PFSK-1 (cell line): Measurements from ENCODE around the gene ATM. TPM values are rescaled to one million over a fixed set of nuclear protein-coding genes. Genes with fewer than 3 reads are reported as not detected.
A peak's percentile ranks its signal among the peaks of the same experiment; 100 is the strongest.

Experiments
- FOXP2 ChIP-seq: optimal IDR thresholded peaks from 2 replicates; pipeline ENCODE3; 2011; ENCODE audit warnings: borderline replicate concordance, control low read depth, inconsistent platforms; ENCODE audit not compliant: insufficient read depth; ENCODE audit errors: extremely low read length, extremely low read depth
- POLR2AphosphoS5 ChIP-seq: IDR thresholded peaks from 2 replicates; pipeline ENCODE4 v1.6.1; 2012; ENCODE audit warnings: low read depth, mild to moderate bottlenecking, control low read depth, low read length, moderate library complexity
- SIN3A ChIP-seq: IDR thresholded peaks from 2 replicates; pipeline ENCODE4 v1.6.1; 2012; ENCODE audit warnings: mild to moderate bottlenecking, low read length, moderate library complexity, borderline replicate concordance; ENCODE audit not compliant: insufficient read depth
- TAF1 ChIP-seq: IDR thresholded peaks from 2 replicates; pipeline ENCODE4 v1.6.1; 2012; ENCODE audit warnings: low read length, control low read depth, borderline replicate concordance; ENCODE audit not compliant: insufficient read depth
- polyA plus RNA-seq: library from polyadenylated mRNA; unstranded; fragments of >200 nt; gene quantifications from one replicate; pipeline ENCODE4 v1.2.1, GENCODE V29; 2012; ENCODE audit warnings: low read depth, missing spikeins; ENCODE audit not compliant: insufficient read length
- TF ChIP-seq, protein P1 (sequence below), 2 experiments: IDR thresholded peaks; 2 replicates each; pipeline versions ENCODE4 v1.6.1 to v1.8.0; 2011 to 2012; ENCODE audit warnings: low read depth in 2 of 2, low read length in 2 of 2, control low read depth in 1 of 2, inconsistent platforms in 1 of 2, mild to moderate bottlenecking in 1 of 2, moderate library complexity in 1 of 2; ENCODE audit not compliant: insufficient read depth in 1 of 2

ATM gene, protein sequence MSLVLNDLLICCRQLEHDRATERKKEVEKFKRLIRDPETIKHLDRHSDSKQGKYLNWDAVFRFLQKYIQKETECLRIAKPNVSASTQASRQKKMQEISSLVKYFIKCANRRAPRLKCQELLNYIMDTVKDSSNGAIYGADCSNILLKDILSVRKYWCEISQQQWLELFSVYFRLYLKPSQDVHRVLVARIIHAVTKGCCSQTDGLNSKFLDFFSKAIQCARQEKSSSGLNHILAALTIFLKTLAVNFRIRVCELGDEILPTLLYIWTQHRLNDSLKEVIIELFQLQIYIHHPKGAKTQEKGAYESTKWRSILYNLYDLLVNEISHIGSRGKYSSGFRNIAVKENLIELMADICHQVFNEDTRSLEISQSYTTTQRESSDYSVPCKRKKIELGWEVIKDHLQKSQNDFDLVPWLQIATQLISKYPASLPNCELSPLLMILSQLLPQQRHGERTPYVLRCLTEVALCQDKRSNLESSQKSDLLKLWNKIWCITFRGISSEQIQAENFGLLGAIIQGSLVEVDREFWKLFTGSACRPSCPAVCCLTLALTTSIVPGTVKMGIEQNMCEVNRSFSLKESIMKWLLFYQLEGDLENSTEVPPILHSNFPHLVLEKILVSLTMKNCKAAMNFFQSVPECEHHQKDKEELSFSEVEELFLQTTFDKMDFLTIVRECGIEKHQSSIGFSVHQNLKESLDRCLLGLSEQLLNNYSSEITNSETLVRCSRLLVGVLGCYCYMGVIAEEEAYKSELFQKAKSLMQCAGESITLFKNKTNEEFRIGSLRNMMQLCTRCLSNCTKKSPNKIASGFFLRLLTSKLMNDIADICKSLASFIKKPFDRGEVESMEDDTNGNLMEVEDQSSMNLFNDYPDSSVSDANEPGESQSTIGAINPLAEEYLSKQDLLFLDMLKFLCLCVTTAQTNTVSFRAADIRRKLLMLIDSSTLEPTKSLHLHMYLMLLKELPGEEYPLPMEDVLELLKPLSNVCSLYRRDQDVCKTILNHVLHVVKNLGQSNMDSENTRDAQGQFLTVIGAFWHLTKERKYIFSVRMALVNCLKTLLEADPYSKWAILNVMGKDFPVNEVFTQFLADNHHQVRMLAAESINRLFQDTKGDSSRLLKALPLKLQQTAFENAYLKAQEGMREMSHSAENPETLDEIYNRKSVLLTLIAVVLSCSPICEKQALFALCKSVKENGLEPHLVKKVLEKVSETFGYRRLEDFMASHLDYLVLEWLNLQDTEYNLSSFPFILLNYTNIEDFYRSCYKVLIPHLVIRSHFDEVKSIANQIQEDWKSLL (N-terminal part only)
- polyA plus RNA-seq = 12.8 TPM

DNA sequence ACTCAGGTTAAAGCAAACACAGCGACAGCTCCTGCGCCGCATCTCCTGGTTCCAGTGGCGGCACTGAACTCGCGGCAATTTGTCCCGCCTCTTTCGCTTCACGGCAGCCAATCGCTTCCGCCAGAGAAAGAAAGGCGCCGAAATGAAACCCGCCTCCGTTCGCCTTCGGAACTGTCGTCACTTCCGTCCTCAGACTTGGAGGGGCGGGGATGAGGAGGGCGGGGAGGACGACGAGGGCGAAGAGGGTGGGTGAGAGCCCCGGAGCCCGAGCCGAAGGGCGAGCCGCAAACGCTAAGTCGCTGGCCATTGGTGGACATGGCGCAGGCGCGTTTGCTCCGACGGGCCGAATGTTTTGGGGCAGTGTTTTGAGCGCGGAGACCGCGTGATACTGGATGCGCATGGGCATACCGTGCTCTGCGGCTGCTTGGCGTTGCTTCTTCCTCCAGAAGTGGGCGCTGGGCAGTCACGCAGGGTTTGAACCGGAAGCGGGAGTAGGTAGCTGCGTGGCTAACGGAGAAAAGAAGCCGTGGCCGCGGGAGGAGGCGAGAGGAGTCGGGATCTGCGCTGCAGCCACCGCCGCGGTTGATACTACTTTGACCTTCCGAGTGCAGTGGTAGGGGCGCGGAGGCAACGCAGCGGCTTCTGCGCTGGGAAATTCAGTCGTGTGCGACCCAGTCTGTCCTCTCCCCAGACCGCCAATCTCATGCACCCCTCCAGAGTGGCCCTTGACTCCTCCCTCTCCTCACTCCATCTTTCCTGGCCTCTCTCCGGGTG is at the start of gene ATM, which contains the start of gene NPAT:
TSS of gene ATM (plus strand) at position 494 of the 774 bp plus-strand sequence. CDS start 4,558 bp downstream, outside the sequence.
TSS of gene NPAT (minus strand) at position 65 of the 774 bp plus-strand sequence. CDS start 102 bp downstream, outside the sequence.
- TF ChIP-seq FOXP2 = peak; percentile 75
- TF ChIP-seq POLR2AphosphoS5 = peak; percentile 81
- TF ChIP-seq SIN3A = peak; percentile 86
- TF ChIP-seq, protein P1, sequence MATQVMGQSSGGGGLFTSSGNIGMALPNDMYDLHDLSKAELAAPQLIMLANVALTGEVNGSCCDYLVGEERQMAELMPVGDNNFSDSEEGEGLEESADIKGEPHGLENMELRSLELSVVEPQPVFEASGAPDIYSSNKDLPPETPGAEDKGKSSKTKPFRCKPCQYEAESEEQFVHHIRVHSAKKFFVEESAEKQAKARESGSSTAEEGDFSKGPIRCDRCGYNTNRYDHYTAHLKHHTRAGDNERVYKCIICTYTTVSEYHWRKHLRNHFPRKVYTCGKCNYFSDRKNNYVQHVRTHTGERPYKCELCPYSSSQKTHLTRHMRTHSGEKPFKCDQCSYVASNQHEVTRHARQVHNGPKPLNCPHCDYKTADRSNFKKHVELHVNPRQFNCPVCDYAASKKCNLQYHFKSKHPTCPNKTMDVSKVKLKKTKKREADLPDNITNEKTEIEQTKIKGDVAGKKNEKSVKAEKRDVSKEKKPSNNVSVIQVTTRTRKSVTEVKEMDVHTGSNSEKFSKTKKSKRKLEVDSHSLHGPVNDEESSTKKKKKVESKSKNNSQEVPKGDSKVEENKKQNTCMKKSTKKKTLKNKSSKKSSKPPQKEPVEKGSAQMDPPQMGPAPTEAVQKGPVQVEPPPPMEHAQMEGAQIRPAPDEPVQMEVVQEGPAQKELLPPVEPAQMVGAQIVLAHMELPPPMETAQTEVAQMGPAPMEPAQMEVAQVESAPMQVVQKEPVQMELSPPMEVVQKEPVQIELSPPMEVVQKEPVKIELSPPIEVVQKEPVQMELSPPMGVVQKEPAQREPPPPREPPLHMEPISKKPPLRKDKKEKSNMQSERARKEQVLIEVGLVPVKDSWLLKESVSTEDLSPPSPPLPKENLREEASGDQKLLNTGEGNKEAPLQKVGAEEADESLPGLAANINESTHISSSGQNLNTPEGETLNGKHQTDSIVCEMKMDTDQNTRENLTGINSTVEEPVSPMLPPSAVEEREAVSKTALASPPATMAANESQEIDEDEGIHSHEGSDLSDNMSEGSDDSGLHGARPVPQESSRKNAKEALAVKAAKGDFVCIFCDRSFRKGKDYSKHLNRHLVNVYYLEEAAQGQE (IDR thresholded peaks at IDR 0.05; ENCODE audit: insufficient read depth in 1 of 2, low read depth in 2 of 2, low read length in 2 of 2) = peak in 1 of 2 experiments; percentile 52; a peak in 2 of 4 replicates
- TF ChIP-seq TAF1 = peak; percentile 78; the same call in 1 of the 2 replicates

GRCh38 chr11:108177570-108177969 is 45.3 kb upstream of the ATM start:
- TF ChIP-seq FOXP2 = no peak
- no peak for TF ChIP-seq SIN3A
- TF ChIP-seq POLR2AphosphoS5 = no peak

DNA sequence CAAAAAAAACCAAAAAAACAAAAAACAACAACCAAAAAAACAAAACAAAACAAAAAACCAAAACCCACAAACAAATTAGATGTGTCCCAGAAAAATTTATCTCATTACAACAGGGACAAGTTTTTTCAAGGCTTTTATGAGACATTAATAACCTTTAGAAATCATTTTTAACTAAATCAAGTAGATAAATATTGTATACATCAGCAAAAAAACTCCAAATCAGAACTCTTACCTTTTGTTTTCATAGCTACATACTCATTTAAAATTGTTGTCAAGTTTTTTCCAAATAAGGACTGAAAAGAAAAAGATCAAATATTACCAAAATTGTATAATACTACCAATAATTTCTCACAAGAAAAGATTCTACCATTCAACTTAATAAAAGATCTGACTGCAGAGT is 29.1 kb upstream of the ATM start:
- TF ChIP-seq, protein P1 (IDR thresholded peaks at IDR 0.05; ENCODE audit: insufficient read depth in 1 of 2, low read depth in 2 of 2, low read length in 2 of 2) = no peak
- TF ChIP-seq FOXP2 (no peak), POLR2AphosphoS5 (no peak), TAF1 (no peak), SIN3A (no peak)

- TF ChIP-seq TAF1 (no peak), POLR2AphosphoS5 (no peak), SIN3A (no peak), FOXP2 (no peak)
- TF ChIP-seq, protein P1 (IDR thresholded peaks at IDR 0.05; ENCODE audit: insufficient read depth in 1 of 2, low read depth in 2 of 2, low read length in 2 of 2) = no peak
Observed at GRCh38 chr11:108196901-108197300, 26.0 kb upstream of the ATM start.
